ENCODE results near the gene KCNJ16.

The KCNJ16 gene

GRCh38 chr17:70139449-70139993 is 64.5 kb downstream of the KCNJ16 start:
- ChIA-PET CTCF (interaction anchor here (1.2 to 8.2 kb wide), 3 partner anchors 531 to 613 kb away, joined by 3 to 114 read pairs (median 14); no protein-coding TSS in a partner anchor), POLR2A (no interaction called here)
- no peak overlapping the region for H3K4me3 ChIP-seq (ENCODE audit: low read depth, low read length)
- DNase-seq (ENCODE audit: low read depth, low spot score) = no peak
- no peak for TF ChIP-seq CTCF (IDR thresholded peaks at IDR 0.05; ENCODE audit: insufficient read depth, low read length, missing control alignments)

- H3K4me3 ChIP-seq (ENCODE audit: low read depth, low read length) = no peak overlapping the region
- no peak for DNase-seq (ENCODE audit: low read depth, low spot score)
- ChIA-PET CTCF (interaction anchor here (0.6 to 8.2 kb wide), 16 partner anchors 8 to 578 kb away, joined by 3 to 114 read pairs (median 3); no protein-coding TSS in a partner anchor), POLR2A (no interaction called here)
- peak; percentile 24 for TF ChIP-seq CTCF (IDR thresholded peaks at IDR 0.05; ENCODE audit: insufficient read depth, low read length, missing control alignments)
Measured at GRCh38 chr17:70144260-70144846, 69.3 kb downstream of the KCNJ16 start.

- POLR2A ChIA-PET = no interaction called here
- CTCF ChIA-PET = interaction anchor here (1.0 to 1.5 kb wide), 2 partner anchors 10 to 544 kb away, joined by 3 to 10 read pairs; no protein-coding TSS in a partner anchor
- TF ChIP-seq CTCF (IDR thresholded peaks at IDR 0.05; ENCODE audit: insufficient read depth, low read length, missing control alignments) = no peak
- H3K4me3 ChIP-seq (ENCODE audit: low read depth, low read length) = no peak overlapping the region
- DNase-seq (ENCODE audit: low read depth, low spot score) = no peak
Measured at GRCh38 chr17:70153210-70153609, 78.2 kb downstream of the KCNJ16 start.

- POLR2A ChIA-PET = no interaction called here
- no peak for DNase-seq (ENCODE audit: low read depth, low spot score)
- TF ChIP-seq CTCF (IDR thresholded peaks at IDR 0.05; ENCODE audit: insufficient read depth, low read length, missing control alignments) = no peak
- no peak overlapping the region for H3K4me3 ChIP-seq (ENCODE audit: low read depth, low read length)
- CTCF ChIA-PET = no interaction called here
Measured at GRCh38 chr17:70157151-70157550, 82.1 kb downstream of the KCNJ16 start.

GRCh38 chr17:70158180-70158579 is 83.2 kb downstream of the KCNJ16 start:
- DNase-seq (ENCODE audit: low read depth, low spot score) = no peak
- ChIA-PET CTCF (no interaction called here), POLR2A (no interaction called here)
- no peak for TF ChIP-seq CTCF (IDR thresholded peaks at IDR 0.05; ENCODE audit: insufficient read depth, low read length, missing control alignments)
- no peak overlapping the region for H3K4me3 ChIP-seq (ENCODE audit: low read depth, low read length)

GRCh38 chr17:70158591-70158990 is 83.6 kb downstream of the KCNJ16 start:
- ChIA-PET POLR2A (no interaction called here), CTCF (interaction anchor here (1.2 to 1.5 kb wide), 2 partner anchors 14 to 590 kb away, joined by 3 to 4 read pairs; no protein-coding TSS in a partner anchor)
- no peak for DNase-seq (ENCODE audit: low read depth, low spot score)
- no peak for TF ChIP-seq CTCF (IDR thresholded peaks at IDR 0.05; ENCODE audit: insufficient read depth, low read length, missing control alignments)
- H3K4me3 ChIP-seq (ENCODE audit: low read depth, low read length) = no peak overlapping the region

All from AG04449 (cell line).